Stimulated activated CD8-positive, alpha-beta memory T cell treated with anti-CD3 and anti-CD28 coated beads, Interleukin-12 subunit alpha, Interleukin-12 subunit beta, amount 100 ng/mL, for 24 hours (primary cell): Measurements from ENCODE around the gene RUBCN.
"Not testable (repeated sequence)": the region's sequence is repeated elsewhere in the genome, so short reads cannot be mapped to it uniquely, and the experiment has no call there.

ENCODE experiments used
- DNase-seq: peaks from one replicate; pipeline ENCODE4 v3.0.0-alpha.2; 2020; ENCODE audit errors: extremely low read depth

RUBCN gene

GRCh38 chr3:197685546-197685945 lies 51.2 kb downstream of the RUBCN start:
- no peak for DNase-seq

GRCh38 chr3:197683191-197683590 lies 53.5 kb downstream of the RUBCN start:
- no peak for DNase-seq

DNA sequence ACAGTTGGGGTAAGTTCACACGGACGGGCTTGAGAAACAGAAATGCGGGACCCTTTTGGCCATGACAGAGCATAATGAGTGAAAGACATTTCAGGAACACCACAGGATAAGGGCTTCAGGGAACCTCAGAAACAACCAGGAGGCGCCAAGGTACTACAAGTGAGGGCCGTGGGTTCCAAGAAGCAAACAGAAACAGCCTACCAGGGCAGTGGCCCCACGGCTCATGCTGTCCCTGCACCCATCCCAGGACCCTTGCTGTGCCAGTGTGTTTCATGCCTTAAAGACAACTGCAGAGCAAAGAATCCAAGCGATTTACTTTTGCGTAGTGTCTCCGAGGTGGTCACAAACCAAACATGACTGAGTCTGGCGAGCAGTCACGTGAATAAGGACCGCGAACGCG lies 54.0 kb downstream of the RUBCN start:
- DNase-seq: no peak

DNA sequence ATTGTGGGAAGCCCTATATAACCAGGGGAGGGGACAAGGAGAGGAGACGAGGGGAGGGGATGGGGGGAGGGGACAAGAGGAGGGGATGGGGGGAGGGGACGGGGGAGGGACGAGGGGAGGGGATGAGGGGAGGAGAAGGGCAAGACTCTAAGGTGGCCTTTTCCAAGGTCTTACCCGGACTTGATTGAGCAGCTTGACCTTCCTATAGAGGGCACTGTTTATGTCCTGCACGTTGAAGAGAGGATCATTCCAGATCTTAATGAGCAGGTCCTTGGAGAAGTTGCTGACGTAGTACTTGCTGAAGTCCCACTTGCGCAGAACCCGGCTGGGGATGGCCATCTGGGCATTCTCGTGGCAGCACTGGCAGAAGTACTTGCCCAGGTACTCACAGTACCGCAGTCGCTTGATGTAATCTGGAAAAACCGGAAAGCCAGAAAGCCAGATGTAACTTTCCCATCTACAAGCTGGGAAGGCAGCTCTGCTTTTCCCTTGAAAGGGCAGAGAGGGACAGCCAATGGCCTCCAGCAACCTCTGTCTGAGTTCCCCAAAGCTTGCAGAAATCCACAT lies 55.7 kb downstream of the RUBCN start:
- no peak for DNase-seq

DNA sequence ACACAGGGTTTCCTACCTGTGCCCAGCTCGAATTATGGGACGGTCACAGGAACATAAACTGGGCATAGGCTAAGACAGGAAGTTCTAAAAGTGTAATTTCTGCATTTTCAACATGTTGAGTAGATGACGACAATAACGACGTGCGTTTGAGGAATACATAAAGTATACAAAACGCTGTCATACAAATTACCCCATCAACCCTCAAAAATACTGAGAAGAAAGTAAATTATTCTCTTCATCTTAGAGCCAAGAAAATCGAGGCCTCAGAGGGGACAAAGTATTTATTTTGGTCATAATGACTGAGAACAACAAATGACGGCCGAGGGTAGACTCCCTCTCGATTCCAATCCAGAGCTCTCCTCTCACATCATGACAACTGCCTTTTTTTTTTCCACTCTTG lies 60.8 kb downstream of the RUBCN start:
- DNase-seq: no peak

- no peak for DNase-seq
Measured at GRCh38 chr3:197675563-197675860, 61.2 kb downstream of the RUBCN start.

DNA sequence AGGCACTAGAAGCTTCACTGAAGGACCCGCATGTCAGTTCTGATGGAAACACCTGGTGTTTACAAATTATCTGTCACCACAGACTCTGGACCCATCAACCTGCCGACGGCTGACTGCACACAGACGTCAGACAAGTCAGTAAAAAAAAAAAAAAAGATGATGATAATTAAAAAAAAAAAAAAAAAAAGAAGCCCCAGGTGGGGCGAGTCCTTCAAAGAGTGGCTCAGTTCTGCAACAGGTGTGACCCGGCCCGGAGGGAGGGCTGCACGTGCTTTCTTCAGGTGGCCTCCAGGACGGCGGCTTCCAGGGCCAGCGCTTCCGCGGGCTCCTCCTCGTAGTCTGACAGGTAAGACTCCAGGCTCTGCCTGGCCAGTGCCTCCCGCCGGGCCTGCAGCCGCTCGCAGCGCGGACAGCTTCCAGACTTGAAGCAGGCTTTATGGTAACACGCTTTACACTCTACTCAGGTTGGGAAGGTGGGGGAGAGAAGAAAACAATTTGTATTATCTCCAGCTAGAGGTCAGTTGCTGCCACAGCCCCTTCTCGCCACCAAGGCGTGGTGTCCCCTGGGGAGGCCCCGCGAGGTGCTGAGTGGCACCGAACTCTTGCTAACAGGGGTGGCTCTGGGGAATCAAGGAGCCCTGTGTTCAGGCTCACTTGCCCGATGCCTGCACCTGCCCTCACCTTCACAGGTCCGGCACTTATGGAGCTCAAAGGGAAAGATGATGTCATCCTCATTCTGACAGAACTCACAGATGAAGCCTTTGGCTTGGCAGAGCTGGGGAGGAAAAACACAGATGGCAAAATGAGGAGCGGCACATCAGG lies 61.8 kb downstream of the RUBCN start:
- DNase-seq: no peak

DNA sequence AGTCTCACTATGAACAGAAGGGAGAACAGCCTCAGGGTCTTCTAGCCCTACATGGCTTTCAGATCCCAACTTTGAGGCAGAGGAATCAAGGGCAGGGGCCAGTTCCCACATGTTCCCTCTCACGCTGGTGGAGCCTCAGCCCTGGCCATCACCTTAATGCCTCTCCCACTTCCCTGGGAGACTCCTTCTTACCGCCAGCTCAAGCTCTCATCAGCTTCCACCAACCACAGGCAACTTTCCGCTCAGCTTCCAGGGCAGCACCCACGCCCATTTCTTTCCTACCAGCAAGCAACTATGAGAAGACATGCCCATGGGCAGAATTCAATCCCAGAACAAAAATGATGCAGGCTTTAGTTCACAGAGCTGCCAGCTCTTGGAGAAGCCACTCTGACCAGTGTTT lies 63.5 kb downstream of the RUBCN start:
- DNase-seq: no peak

GRCh38 chr3:197670361-197670760 lies 66.3 kb downstream of the RUBCN start:
- no peak for DNase-seq

DNA sequence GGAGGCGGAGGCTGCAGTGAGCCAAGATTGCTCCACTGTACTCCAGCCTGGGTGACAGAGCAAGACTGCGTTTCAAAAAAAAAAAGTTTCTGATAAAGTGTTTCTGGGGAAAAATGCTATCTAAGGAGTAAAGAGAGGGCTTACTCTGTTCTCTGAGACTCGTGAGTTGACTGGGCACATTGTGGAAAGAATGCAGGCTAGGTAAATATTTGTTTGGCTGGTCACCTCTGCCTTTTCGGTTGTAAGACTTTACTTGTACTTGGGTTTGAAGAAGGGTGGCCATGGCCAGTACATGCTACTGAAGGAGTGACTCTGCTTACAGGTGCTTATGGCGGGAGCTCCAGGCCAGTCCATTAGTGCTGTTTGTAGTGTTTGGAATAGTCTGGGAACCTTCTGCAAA lies 68.7 kb downstream of the RUBCN start:
- DNase-seq: no peak

- DNase-seq: not testable (repeated sequence)
Measured at GRCh38 chr3:197667293-197667692, 69.4 kb downstream of the RUBCN start.

DNA sequence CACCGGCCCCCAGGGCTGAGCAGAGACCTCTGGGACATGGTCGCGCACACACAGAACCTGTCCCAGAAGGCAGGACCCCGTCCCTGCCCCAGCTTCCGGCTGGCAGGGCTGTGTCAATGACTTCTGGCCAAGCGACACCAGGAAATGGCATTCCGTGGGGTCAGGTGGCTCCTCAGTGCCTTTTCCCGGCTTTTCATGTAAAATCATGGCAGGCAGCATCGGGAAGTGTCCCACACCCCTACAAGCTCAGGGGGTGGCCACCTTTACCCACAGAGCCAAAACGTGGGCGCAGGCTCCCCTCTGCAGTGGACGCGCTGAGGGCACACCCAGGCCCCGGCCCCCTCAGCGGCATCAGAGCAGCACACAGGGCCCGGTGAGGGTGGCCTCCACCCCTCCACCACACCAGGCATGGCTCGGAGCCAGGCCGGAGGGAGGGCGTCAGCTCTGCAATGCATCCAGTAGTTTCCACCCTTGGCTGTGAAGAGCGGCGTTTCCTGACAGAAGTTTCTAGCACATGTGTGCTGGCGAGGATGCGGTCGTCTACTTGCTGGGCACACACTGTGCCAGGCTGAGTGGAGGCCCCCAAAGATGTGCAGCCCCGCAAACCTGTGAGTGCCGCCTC lies 70.4 kb downstream of the RUBCN start:
- DNase-seq: not testable (repeated sequence)

- DNase-seq: not testable (repeated sequence)
Measured at GRCh38 chr3:197665549-197665948, 71.2 kb downstream of the RUBCN start.

DNA sequence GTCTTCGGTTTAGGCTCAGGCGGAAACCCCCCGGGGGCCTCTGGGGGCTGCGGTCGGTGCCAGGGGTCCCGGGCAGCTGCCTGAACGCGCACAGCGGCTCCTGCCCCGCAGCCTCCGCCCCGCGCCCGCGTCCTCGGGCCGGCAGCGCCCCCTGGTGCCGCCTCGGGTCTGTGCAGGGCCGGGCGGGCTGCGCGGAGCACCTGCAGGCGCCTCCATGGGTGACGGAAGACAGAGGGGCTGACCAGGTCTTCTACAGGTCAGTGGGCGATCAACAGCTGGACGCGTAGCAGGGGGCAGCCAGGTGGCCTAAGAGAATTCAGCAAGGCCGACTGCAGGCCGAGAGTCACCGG lies 71.6 kb downstream of the RUBCN start:
- not testable (repeated sequence) for DNase-seq

DNA sequence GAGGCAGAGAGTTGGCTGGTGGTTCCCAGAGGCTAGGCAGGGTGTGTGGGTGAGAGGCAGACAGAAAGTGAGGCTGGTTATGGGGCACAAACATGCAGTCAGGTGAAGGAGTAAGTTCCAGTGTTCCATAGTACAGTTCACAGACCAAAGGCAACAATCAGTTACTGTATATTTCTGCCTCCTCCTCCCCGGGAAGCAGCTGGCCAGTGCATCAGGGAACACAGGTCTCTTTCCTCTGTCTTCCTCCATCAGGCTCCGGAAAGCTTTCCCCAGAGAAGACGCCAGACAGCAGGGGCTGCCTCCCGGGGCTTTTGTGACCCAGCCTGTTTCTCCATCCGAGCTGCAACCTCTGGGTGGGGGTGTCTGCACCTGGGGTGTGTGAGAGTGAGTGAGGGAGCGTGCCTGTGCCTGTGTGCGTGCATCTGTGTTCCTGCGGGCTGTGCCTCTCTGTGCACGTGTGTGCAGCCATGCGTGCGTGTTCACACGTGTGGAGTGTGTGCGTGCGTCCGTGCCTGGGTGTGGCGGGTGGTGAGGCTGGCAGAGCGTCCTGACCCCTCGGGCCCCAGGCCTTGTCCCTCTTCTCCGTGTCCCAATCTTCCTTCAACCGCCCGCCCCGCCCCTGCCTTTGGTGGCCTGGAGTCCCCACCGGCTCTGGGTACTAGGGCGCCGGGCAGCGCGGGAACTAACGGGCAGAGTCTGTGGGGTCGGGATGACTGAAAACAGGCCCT lies 72.1 kb downstream of the RUBCN start:
- DNase-seq: not testable (repeated sequence)

DNA sequence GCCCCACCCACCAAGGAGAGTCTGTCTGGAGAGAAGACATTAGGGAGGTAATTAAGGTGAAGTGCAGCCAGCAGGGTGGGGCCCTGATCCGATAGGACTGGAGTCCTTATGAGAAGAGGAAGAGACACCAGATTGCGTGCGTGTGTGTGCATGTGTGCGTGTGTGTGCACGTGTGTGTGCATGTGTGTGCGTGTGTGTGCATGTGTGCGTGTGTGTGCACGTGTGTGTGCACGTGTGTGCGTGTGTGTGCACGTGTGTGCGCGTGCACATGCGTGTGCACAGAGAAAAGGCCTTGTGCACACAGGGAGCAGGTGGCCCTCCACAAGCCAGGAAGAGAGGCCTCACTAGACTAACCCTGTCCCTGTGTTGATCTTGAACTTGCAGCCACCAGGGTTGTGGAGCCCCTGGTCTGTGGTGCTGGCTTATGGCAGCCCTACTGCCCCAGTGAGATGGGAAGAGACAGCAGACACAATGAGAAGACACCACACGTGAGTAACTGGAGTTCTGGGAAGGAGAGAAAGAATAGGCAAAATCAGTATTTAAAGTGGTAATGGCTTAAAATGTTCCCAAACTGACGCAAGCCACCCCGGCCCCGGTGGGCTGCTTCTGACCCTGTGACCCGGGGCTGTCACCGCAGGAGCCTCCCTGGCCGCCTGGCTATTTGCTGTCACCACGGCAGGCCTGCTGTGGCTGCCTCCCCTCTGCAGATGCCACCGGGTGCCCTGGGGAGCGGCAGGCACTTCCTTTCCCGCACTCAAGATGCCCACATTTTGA lies 73.2 kb downstream of the RUBCN start:
- DNase-seq: not testable (repeated sequence)

- not testable (repeated sequence) for DNase-seq
Measured at GRCh38 chr3:197662352-197662751, 74.4 kb downstream of the RUBCN start.

- not testable (repeated sequence) for DNase-seq
Measured at GRCh38 chr3:197661874-197662273, 74.8 kb downstream of the RUBCN start.

DNA sequence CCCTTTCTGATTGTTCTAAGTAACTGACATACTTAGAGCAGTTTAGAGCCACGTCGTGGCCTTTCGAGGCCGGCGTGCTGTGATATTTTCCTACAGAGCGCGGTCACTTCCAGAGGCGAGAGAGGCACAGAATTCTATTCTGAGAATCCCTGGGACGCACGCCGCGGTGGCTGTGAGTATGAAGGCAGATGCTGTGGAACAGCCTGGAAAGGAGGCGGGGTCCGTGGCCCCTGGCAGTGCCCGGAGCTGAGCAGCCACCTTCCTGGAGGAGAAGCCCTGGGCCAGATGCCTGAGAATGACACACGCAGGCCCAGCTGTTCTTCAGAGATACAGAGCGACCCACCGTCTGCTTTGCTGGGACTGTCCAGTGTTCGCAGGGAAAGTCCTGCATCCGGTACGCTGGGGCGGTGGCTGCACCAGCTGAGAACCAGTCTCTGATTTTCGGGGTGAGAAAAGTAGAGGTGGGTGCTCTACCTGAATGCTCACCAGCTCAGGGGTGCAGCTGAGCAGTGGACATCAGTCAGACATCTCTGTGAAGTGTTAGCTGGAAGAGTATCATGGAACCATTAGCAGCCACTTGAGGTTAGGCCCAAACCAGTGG lies 75.4 kb downstream of the RUBCN start:
- DNase-seq: not testable (repeated sequence)

DNA sequence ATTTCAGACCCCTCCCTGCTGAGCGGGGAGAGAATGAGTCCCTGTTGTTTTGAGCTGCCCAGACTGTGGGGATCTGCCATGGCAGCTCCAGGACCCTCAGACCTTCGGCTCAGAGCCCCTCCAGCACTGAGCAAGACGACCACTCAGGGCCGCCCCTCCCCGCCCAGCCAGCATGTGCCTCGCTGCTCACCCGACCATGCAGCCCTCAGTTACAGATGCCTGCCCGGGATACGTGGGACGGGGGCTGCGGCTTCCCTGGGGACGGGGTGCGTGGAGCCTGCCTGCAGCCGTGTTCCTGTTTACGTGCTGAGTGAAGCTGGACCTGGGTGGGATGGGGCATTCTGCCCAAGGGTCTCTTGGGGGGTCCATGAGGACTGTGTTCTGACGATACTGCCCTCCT lies 77.0 kb downstream of the RUBCN start:
- DNase-seq: not testable (repeated sequence)

- DNase-seq: not testable (repeated sequence)
Measured at GRCh38 chr3:197659144-197659543, 77.6 kb downstream of the RUBCN start.
